PC-3 (cell line): ENCODE measurements around the gene WDR82.

Source experiments
- CTCF ChIP-seq: fragments of 300-600 bp; sonication (generic); conservative IDR thresholded peaks from 2 replicates; pipeline ENCODE4 v1.5.1; 2017; ENCODE audit warnings: antibody characterized with exemption, low read depth, mild to moderate bottlenecking, low read length
- EZH2 ChIP-seq: fragments of 300-600 bp; sonication (generic); IDR thresholded peaks from one replicate; pipeline ENCODE4 v1.6.1; 2017; ENCODE audit warnings: antibody characterized with exemption, mild to moderate bottlenecking, low read length; ENCODE audit not compliant: unreplicated experiment
- EZH2phosphoT487 ChIP-seq: fragments of 300-600 bp; sonication (generic); IDR thresholded peaks from 2 replicates; pipeline ENCODE4 v1.6.1; 2018; ENCODE audit warnings: mild to moderate bottlenecking, antibody characterized with exemption, low read length, borderline replicate concordance

- TF ChIP-seq CTCF (no peak), EZH2 (no peak), EZH2phosphoT487 (no peak)
Measured at GRCh38 chr3:52240886-52241370, 37.5 kb downstream of the WDR82 start.
